ENCODE measurements around the gene LMO2. TPM values are rescaled to one million over a fixed set of nuclear protein-coding genes. Genes with fewer than 3 reads are reported as not detected.
A peak's percentile ranks its signal among the peaks of the same experiment; 100 is the strongest.

LMO2 gene
- total RNA-seq, 1 experiment from 2014 or later: 0.33 TPM

DNA sequence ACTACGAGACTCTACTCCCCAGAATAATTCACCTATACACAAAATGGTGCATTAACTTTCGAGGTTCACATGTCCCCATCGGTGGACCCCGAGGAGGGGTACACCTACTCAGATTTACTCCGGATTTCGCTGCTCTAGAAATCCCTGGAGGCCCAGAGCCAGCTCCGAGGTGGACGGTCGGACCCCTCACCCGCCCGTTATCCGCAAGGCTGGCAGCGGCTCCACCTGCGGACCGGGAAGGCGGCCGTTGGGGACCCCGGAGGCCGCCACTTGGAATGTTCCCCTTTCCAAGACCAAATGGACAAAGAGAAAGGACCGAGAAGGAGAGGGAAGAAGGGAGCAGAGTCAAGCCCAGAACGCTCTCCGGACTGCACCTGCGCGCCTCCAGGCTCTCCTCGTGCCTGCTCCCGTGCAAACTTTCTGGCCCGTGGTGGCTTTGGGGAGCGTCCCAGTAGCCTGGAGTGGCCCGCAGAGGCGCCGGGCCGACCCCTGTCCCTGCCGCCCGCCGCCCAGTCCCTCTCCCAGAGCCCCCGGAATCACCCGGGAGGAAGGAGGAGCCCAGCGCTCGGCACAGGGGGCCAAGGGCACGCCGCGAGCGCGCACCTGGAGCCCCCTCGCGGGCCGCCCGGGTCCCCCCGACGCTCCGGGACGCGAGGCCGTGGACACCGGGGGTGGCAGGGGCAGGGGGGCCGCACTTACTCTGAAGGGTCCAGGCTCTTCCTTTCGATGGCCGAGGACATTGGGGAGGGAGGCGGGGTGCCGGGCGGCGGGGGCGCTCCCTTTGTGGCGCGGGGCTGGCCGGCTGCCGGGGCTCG, 23.0 kb downstream of the LMO2 start:
- H2BK12ac ChIP-seq (ENCODE audit: insufficient read length, low read depth, low read length): no peak overlapping the region
- H3K36me3 Mint-ChIP-seq (ENCODE audit: insufficient read depth in 1 of 3, low read depth in 3 of 3): no peaks in the 10 kb centered on the region
- no peak overlapping the region for H2AFZ ChIP-seq (ENCODE audit: low read length)
- H2AK5ac ChIP-seq (ENCODE audit: insufficient read length, low read length): no peak overlapping the region
- peaks cover 15 to 17% of the 10 kb centered on the region in 2 experiments for H3K4me1 Mint-ChIP-seq
- H3K27ac ChIP-seq (ENCODE audit: insufficient read length, low read depth, low read length): no peak overlapping the region
- DNase-seq: peak; percentile 43
- H2BK5ac ChIP-seq (ENCODE audit: insufficient read length, low read length): no peak overlapping the region
- H3T11ph ChIP-seq (ENCODE audit: low read length): no peak overlapping the region
- H3K4me1 ChIP-seq (ENCODE audit: insufficient read depth, low read length): no peaks in the 10 kb centered on the region
- peak overlapping the region; percentile 76 for H3K4me2 ChIP-seq (ENCODE audit: insufficient read depth, insufficient read length, low read length)
- no peaks in the 10 kb centered on the region for H3K79me1 ChIP-seq (ENCODE audit: insufficient read depth, low read depth, low read length, poor library complexity, severe bottlenecking)
- no peaks in the 10 kb centered on the region for H3K9me3 Mint-ChIP-seq
- no peak overlapping the region for H3K14ac ChIP-seq (ENCODE audit: insufficient read depth, low read length)
- no peak overlapping the region for H3K56ac ChIP-seq (ENCODE audit: insufficient read length, low read depth, low read length)
- no peak overlapping the region for H2BK15ac ChIP-seq (ENCODE audit: low read depth, low read length)
- no peak overlapping the region for H3K18ac ChIP-seq (ENCODE audit: insufficient read length, low read depth, low read length)
- TF ChIP-seq, protein P1, sequence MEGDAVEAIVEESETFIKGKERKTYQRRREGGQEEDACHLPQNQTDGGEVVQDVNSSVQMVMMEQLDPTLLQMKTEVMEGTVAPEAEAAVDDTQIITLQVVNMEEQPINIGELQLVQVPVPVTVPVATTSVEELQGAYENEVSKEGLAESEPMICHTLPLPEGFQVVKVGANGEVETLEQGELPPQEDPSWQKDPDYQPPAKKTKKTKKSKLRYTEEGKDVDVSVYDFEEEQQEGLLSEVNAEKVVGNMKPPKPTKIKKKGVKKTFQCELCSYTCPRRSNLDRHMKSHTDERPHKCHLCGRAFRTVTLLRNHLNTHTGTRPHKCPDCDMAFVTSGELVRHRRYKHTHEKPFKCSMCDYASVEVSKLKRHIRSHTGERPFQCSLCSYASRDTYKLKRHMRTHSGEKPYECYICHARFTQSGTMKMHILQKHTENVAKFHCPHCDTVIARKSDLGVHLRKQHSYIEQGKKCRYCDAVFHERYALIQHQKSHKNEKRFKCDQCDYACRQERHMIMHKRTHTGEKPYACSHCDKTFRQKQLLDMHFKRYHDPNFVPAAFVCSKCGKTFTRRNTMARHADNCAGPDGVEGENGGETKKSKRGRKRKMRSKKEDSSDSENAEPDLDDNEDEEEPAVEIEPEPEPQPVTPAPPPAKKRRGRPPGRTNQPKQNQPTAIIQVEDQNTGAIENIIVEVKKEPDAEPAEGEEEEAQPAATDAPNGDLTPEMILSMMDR (conservative IDR thresholded peaks at IDR 0.05): no peak
- no peak overlapping the region for H4K8ac ChIP-seq (replicated peaks; ENCODE audit: insufficient read length, low read depth, low read length)
- H4K20me1 ChIP-seq (ENCODE audit: control insufficient read depth, insufficient read depth, insufficient read length): no peaks in the 10 kb centered on the region
- H3K27me3 ChIP-seq (ENCODE audit: insufficient read depth, low read length): peaks cover 28% of the 10 kb centered on the region; the same call in 1 of the 2 replicates
- no peak overlapping the region for H3K23ac ChIP-seq (ENCODE audit: insufficient read length, low read depth, low read length)
- peaks cover 90% of the 10 kb centered on the region for H3K27me3 Mint-ChIP-seq (ENCODE audit: low read depth)
- no peaks in the 10 kb centered on the region for H3K9me3 ChIP-seq (ENCODE audit: control insufficient read depth, low read depth, low read length)
- H3K9ac ChIP-seq (ENCODE audit: extremely low read depth, insufficient read length, low read length): no peak overlapping the region
- H3K27ac Mint-ChIP-seq: no peak overlapping the region
- WGBS (ENCODE audit: extremely low coverage, insufficient read length, low lambda C conversion rate): no CpG with 5 or more reads among the region's 68 CpGs
- peaks cover 16% of the 10 kb centered on the region for H3K23me2 ChIP-seq (ENCODE audit: insufficient read length, low read depth, low read length, poor library complexity, severe bottlenecking)
- H3K4me3 Mint-ChIP-seq: peak overlapping the region; percentile 49 to 83
- no peak overlapping the region for H2BK20ac ChIP-seq (ENCODE audit: low read depth, low read length, poor library complexity, severe bottlenecking)
- no peak overlapping the region for H4K5ac ChIP-seq (ENCODE audit: insufficient read length, low read depth, low read length)
- no peak overlapping the region for H3K4ac ChIP-seq (ENCODE audit: low read depth, low read length)
- no peak overlapping the region for H4K91ac ChIP-seq (ENCODE audit: insufficient read length, low read depth, low read length)
- H3K79me2 ChIP-seq (ENCODE audit: insufficient read depth, low read length): no peaks in the 10 kb centered on the region
- H2BK120ac ChIP-seq (ENCODE audit: low read depth, low read length, poor library complexity, severe bottlenecking): no peak overlapping the region

Data from H9 (cell line).